ENCODE measurements around the gene ITGA1.

GRCh38 chr5:53003144-53003543, 215.4 kb downstream of the ITGA1 start:
- no peak for TF ChIP-seq POLR2A (IDR thresholded peaks at IDR 0.05)
- TF ChIP-seq CTCF (IDR thresholded peaks at IDR 0.05), result no peak
- TF ChIP-seq EP300 (IDR thresholded peaks at IDR 0.05), result no peak
